NCI-H128 (cell line): ENCODE data around the gene ANKRD27.
"Not testable (repeated sequence)": the region's sequence is repeated elsewhere in the genome, so short reads cannot be mapped to it uniquely, and the experiment has no call there.

ENCODE experiments used
- DNase-seq: peaks from one replicate; lab custom pipeline; 2025; ENCODE audit not compliant: unreplicated experiment; lab: John Stamatoyannopoulos, UW

Gene ANKRD27

DNA sequence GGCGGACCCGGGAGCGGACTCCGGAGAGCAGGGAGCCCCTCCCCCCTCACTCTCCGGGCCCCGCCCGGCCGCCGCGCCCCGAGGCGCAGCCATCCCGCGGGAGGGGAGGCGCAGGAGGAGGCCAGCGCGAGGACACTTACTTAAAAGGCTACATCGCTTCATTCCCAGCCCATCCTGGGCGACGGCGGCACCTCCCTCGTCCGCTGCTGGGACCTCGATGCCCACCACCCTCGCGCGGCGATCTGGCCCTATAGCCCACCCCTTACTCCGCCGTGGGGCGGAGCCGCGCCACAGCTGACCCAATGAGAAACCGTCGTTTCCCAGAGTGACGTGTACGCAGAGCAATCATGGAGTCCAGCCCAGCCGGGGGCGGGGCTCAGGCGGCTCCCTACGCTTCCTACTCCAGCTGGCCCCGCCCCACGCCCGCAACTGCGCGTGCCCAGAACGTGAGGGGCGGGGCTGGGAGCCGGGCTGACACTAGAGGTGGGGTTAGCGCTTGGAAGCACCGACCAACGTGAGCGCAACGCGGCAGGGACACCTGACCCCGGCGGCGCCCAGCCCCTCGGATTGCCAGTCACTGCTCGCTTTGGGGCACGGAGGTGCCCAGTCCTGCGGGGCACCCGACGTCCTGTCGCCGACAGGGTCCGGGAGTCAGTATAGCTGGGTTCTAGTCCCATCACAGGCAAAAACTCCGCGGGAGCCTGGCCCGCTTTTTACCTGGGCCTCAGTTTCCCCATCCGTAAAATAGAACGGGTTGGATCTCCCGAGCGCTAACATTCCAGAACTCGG, at the start of gene ANKRD27:
TSS of gene ANKRD27 (minus strand) at position 250 of the 789 bp plus-strand sequence. CDS start 16,165 bp downstream, outside the sequence.
- DNase-seq = peak; percentile 98

DNA sequence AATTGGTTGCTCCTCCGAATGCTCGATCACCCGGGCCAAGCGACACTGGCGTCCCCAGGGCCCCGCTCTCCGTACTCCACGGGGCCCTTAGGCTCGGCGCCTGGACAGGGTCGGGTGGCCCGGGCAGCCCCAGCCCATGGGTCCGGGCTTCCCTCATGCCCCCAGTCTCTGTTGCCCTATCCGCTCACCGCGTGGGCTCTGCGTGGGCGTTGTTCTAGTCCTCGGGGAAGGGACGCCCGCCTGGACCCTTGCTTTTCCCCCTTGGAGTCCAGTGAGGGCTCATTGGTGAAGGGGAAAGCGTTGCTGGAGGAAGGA, 45.9 kb upstream of the ANKRD27 start:
- DNase-seq = no peak

DNA sequence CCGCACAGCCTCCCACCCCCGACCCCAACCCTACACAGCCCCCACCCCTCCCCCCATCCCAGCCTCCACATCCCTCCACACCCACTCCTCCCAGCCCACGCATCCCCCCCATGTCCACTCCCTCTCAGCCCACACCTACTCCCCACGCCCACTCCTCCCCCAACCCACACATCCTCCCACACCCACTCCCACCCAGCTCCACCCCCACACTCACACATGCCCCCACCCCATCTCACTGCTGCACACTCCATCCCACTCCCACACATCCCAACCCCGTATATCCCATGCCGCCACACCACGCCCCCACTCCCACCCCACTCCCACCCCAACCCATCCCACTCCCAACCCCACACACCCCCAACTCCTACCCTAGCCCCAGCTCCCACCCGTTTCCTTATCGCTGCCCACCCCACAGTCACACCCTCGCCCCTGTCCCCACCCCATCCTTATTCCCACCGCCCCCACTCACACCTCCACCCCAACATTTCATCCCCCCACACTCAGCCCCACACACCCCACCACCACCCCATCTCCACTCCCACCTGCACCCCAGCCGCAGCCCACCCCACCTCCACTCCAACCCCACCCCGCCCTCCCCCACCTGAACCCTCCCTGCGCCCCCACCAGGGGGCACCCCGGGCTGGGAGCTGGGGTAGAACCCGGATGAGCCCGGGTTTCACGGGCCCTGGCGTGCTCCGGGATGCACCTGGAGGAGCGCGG, 45.4 kb upstream of the ANKRD27 start:
- no peak for DNase-seq

DNA sequence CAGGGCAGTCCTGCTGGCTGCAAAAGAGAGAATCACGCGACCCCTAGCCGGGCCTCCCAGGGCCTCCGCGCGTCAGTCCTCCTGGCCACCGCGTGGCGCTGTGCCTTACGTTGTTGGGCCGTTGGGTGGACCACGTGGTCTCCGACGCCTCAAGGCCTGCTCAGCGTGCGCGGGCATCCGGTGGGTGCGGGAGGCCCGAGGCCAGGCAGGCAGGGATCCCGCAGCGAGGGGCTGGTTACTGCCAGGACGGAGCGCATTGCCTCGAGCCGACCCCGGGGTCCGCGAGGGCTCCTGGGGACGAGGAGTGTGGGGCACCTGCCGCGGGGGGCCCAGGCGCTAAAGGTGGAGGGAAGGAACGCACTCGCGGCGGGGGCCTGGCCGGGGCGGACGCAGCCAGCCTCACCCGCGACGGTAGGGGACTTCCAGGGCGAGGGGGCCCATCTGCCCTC, 44.7 kb upstream of the ANKRD27 start, which contains the start of gene TDRD12:
TSS of gene TDRD12 (plus strand) at position 157 of the 449 bp plus-strand sequence. CDS start 306 bp downstream, outside the sequence.
- DNase-seq = no peak

DNA sequence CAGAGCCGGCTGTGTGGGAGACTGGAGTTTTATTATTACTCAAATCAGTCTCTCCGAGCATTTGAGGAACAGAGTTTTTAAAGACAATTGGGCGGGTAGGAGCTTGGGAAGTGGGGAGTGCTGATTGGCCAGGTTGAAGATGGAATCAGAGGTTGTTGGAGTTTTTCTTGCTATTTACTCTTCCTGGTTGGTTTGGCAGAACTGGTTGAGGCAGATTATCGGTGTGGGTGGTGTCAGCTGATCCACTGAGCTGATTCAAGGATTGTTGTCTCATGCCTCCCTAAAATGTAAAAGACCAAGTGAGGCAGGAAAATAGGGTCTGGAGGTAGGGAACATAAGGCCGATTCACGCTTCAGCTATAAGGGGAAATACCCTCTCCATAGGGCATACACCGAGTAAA, 43.3 kb upstream of the ANKRD27 start:
- DNase-seq = no peak

DNA sequence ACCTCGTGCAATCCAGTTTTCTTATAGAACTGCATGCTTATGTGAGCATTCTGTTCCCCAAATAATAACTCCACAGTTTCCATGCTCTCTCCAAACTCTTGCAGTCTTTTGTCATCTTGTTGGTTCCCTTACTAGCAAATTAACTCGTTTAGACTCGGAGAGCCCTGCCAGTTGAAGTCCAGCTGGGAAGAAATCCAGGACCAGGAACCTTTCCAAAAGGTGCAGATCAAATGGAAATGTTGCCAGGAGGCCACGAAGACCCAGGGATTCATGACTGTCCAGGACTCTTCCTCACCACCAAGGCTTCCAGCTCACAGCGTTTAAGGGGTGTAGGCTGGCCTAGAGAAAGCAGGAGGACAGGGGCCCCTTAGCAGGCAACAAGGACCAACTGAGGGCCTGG, 42.5 kb upstream of the ANKRD27 start:
- DNase-seq = no peak

DNA sequence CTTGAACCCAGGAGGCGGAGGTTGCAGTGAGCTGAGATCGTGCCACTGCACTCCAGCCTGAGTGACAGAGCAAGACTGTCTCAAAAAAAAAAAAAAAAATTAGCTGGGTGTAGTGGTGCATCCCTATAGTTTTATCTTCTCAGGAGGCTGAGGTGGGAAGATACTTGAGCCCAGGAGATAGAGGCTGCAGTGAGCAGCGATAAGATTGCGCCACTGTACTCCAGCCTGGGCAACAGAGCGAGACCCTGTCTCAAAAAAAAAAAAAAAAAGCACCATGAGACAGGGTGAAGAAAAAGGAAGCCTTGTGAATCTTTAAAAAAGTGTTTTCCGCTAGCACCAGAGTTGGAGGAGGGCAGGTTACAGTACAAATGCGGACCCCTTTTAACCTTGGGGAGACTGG, 41.2 kb upstream of the ANKRD27 start:
- DNase-seq = not testable (repeated sequence)

DNA sequence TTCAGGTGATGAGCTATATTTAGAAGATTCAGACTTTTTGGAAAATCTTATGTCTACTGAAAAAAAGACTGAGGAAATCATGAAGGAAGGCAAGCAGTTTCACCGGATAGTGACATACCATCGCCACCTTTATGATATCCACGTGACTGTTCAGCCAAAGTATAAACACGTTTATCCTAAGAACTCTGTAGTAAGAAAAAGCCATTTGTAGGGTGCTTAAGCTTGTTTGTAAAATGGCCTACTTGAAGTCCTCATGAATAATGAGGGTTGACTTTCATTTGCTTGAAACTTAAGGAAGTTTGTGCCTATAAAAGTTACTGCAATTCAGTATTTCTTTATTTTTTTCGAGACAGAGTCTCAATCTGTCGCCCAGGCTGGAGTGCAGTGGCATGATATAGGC, 36.8 kb upstream of the ANKRD27 start:
- no peak for DNase-seq

DNA sequence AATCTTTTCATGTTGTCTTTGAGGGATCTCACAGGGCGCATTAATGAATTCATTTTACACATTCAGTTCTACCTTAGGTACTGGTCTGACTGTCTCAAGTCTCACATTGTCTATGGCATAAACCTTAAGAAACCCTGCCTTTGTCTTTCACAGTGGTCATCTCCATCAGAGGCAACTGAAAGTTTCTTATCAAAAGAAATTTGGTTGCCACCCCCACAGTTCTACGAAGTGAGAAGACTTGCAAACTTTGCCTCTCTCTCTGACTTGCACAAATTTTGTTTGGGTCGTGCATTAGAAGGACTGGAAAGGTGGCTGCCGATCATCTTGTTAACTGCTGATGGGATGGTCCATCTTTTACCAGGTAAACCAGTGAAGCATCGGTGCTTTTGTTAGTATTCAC, 34.1 kb upstream of the ANKRD27 start:
- DNase-seq = no peak

DNA sequence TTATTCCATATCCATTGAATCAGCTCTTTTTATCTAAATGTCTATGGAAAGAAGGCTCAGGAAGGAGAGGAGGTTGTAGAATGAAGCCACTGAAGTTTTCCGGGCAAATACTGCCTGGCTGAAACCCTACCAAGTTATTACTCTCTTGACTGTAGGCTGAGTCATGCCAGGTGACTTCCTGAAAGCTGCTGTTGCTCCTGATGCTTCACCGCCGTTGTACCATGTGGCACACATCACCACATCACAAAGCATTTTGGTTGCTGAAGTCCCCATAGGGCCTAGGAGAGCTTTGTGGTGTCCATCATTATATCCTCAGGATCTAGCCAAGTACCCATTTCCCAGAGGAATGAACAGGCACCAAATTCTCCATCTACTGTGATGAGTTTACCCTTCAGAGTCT, 33.5 kb upstream of the ANKRD27 start:
- no peak for DNase-seq

DNA sequence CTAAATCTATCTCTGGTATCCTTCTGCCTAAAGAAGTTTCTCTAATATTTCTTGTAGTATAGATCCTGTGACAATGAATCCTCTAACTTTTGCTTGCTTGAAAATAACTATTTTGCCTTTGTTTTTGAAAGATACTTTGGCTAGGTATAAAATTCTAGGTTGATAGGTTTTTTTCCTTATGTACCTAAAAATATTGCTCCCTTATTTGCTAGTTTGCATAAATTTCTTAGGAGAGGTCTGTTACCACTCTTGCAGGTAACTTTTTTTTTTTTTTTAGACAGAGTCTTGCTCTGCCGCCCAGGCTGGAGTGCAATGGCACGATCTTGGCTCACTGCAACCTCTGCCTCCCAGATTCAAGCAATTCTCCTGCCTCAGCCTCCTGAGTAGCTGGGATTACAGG, 29.0 kb upstream of the ANKRD27 start:
- DNase-seq = not testable (repeated sequence)

DNA sequence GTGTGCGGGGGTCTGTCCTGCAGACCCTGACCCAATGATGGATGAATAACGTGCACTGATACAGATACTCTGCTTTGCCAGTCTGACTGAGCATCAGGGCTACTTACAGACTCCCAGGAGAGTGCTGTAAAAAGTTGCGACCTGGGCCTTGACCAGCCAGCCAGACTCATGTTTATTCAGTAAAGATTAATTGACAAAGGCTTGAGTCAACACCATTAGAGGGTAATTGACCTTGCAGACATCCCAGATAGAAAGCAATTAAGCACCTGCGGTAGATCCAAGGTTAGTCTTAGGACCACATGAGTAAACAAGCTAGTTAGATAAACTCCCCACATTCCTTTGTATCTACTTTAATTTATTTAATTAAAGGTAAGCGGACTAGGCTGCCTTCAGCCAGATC, 27.0 kb upstream of the ANKRD27 start:
- no peak for DNase-seq

DNA sequence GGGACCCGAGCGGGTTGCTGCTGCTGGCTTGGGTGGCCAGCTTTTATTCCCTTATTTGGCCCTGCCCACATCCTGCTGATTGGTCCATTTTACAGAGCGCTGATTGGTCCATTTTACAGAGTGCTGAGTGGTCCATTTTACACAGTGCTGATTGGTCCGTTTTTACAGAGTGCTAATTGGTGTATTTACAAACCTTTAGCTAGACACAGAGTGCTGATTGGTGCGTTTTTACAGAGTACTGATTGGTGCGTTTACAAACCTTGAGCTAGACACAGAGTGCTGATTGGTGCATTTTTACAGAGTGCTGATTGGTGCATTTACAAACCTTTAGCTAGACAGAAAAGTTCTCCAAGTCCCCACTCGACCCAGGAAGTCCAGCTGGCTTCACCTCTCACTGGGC, 25.1 kb upstream of the ANKRD27 start:
- DNase-seq = not testable (repeated sequence)

DNA sequence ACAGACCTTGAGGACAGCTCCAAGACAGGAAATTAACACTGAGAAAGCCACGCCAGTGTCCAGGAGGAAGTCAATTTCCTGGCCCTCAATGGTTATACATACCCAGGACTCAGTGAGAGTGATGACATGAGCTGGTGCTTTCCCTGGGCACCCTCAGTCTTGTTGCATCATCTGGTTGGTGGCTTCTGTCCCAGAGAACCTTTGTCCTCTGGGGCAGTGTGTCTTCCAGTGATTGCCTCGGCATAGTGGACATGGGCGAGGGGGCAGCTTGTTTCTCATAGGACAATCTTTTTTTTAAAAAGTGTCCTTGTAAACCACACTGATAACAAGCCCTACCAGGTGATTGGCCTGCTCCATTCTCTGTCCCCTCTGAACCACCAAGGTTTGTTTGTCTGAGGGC, 21.8 kb upstream of the ANKRD27 start:
- not testable (repeated sequence) for DNase-seq

DNA sequence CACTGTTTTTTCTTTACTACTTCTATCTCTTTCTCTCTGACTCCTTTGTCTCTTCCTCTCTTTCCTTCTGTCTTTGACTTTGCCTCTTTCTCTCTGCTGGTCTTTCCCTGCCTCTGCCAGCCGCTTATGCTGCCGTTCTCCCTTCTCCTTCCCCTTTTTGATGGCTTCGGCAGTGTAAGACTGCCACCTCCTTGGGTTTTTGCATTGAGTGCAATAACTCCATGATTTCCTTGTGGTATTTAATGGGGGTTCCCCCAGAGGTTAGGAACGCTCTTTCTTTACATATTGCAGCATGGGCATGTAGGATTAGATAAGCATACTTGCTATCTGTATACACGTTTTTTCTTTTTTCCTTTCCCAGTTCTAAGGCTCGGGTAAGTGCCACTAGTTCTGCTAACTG, 20.5 kb upstream of the ANKRD27 start:
- not testable (repeated sequence) for DNase-seq

DNA sequence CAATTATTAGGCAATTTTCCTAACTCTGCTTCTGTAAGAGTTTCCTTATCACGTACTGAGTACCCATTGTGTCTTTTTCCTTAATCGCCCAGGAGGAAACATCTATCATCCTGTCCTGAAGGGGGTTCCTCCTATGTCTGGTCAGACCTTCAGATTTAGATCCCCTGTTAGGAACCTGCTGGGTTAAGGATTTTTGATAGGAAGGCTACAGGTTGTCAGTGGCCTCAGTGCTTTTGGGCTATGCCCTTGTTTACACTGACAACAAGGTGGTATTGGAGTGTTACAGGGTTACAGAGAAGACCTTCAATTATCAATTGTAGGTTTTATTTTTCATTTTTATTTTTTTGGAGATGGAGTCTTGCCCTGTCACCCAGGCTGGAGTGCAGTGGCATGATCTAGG, 19.9 kb upstream of the ANKRD27 start:
- DNase-seq = not testable (repeated sequence)

DNA sequence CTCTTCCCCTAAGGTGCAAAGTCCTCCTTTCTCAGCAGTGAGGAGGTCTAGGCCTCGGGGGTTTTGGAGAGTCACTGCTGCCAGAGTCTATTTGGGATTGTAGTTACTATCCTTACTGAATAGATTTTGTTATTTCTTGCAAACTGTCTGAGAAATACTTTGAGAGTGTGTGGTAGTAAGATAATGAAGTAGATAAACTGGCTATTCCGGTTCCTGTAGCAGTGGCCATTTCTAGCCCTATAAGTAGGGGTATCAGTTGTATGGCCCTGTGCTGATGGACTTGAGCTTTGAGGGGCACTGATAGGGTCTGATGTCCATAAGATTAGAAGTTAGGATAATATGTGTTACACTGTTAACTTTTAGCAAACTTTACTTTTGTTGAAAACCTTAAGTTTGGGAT, 19.3 kb upstream of the ANKRD27 start:
- DNase-seq = not testable (repeated sequence)

DNA sequence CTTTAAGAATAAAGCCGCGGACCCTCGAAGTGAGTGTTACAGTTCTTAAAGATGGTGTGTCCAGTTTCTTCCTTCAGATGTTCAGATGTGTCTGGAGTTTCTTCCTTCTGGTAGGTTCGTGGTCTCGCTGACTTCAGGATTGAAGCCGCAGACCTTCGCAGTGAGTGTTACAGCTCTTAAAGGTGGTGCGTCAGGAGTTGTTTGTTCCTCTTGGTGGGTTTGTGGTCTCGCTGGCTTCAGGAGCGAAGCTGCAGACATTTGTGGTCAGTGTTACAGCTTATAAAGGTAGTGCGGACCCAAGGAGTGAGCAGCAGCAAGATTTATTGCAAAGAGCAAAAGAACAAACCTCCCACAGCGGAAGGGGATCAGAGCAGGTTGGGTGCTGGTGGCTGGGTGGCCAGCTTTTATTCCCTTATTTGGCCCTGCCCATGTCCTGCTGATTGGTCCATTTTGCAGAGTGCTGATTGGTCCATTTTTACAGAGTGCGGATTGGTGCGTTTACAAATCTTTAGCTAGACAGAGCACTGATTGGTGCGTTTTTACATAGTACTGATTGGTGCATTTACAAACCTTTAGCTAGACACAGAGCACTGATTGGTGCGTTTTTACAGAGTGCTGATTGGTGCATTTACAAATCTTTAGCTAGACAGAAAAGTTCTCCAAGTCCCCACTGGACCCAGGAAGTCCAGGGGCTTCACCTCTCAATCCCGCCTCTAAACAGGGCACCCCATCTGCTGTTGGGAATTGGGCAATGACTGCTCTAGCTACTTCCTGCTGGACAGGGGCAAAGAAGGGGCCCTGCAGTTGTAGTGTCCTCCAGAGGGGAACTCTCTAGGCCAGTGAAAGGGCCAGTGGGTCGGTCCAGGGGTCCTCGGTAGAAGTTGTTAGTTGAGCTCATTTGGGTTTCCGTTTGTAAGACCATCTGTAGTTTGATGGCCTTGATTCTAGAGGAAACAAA, 18.4 kb upstream of the ANKRD27 start:
- not testable (repeated sequence) for DNase-seq

DNA sequence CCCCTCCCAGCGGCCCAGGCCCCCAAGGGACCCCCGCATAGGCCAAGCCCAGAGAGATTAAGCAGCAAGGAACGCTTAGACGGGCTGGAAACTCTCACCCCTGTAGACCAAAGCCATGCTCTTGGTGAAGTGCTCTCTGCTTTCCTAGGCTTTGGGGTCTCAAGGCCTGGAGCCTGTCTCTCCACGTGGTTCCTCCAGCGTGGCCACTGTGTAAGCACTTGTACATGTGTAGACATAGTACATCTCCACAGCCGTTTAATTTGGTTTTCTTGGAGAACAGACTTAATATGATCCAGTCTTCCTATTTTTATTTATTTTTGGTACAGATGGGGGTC, 17.7 kb upstream of the ANKRD27 start:
- DNase-seq = no peak

DNA sequence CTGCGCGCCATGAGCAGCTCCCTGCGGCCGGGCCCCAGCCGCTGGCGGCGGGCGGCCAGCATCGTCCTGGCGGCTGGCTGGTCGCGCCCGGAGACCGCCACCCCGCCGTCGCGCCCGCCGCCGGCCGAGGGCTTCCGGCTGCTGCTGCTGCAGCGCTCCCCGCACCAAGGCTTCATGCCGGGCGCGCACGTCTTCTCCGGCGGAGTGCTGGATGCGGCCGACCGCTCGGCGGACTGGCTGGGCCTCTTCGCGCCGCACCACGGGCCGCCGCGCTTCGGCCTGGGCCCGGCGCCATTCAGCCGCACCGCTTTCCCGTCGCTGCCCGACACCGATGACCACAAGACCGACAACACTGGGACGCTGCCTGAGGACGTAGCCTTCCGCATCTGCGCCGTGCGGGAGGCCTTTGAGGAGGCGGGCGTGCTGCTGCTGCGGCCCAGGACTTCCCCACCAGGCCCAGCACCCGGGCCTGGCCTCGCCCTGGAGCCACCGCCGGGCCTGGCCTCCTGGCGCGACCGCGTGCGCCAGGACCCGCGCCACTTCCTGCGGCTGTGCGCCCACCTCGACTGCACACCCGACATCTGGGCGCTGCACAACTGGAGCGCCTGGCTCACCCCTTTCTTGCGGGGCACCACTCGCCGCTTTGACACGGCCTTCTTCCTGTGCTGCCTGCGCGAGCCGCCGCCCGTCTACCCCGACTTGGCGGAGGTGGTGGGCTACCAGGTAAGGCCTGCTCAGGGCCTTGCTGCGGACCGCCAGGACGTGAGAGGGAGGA, 17.2 kb upstream of the ANKRD27 start:
- DNase-seq = no peak
